ENCODE measurements around the gene C17orf107. TPM values are rescaled to one million over a fixed set of nuclear protein-coding genes. Genes with fewer than 3 reads are reported as not detected.

Gene C17orf107
- total and polyA plus RNA-seq, 9 of the 15 experiments (the other 6 are each of a cell fraction or from before 2014, with no cell fraction given): 0.05 to 0.29 (median 0.07) TPM; not detected in 4

DNA sequence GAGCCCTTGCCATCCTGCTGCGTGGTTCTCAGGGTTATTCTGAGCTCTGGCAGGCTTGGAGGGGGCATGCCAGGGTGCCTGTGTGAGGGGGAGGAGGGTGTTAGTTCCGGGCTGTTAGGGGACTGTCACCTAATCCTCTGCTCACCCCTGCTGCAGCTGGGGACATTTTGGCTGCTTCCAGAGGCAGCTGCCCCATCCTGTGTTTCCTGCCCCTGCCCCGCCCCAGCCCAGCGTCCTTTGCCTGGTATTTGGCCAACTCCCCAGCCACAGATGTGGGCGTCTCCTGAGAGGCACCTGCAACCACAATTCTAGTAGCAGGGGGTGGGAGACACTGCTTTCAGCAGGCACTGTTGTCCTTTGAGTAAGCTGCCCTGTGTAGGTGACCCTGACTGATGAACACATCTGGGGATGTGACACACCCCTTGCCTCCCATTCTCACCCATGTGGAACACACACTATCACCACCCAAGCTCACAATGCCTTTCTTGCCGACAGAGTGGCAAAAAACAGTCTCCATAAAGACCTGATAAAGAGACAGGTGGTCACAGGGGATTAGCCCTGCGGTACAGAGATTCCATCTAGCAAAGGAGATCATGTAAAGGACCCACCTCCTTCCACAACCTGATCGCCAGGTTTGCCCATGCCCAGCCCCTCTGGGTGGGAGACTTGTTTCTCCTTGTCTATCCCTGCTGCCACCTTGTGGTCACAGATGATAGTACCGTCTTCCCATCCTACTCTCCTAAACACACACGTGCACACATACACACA lies 3.9 kb downstream of the C17orf107 start, which contains the start of gene CHRNE (continued):
- TF ChIP-seq ZNF77 (CRISPR knock-in tag; IDR thresholded peaks at IDR 0.05): no peak
- no peak for TF ChIP-seq RBM25 (IDR thresholded peaks at IDR 0.05; ENCODE audit: low read depth, low read length, severe bottlenecking)
- no peak for TF ChIP-seq FOSL1 (tag; conservative IDR thresholded peaks at IDR 0.05)
- no peak for TF ChIP-seq ZNF41 (CRISPR knock-in tag; conservative IDR thresholded peaks at IDR 0.05)
- no peak for TF ChIP-seq RUNX1 (IDR thresholded peaks at IDR 0.05; ENCODE audit: low read depth)
- TF ChIP-seq, protein P1, sequence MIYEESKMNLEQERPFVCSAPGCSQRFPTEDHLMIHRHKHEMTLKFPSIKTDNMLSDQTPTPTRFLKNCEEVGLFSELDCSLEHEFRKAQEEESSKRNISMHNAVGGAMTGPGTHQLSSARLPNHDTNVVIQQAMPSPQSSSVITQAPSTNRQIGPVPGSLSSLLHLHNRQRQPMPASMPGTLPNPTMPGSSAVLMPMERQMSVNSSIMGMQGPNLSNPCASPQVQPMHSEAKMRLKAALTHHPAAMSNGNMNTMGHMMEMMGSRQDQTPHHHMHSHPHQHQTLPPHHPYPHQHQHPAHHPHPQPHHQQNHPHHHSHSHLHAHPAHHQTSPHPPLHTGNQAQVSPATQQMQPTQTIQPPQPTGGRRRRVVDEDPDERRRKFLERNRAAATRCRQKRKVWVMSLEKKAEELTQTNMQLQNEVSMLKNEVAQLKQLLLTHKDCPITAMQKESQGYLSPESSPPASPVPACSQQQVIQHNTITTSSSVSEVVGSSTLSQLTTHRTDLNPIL (CRISPR knock-in tag; IDR thresholded peaks at IDR 0.05): no peak
- no peak for TF ChIP-seq TGIF2 (CRISPR knock-in tag; IDR thresholded peaks at IDR 0.05)
- TF ChIP-seq MTA2 (IDR thresholded peaks at IDR 0.05; ENCODE audit: low read depth): no peak
- no peak for TF ChIP-seq NFATC3 (IDR thresholded peaks at IDR 0.05)
- TF ChIP-seq STAG1 (CRISPR knock-in tag; IDR thresholded peaks at IDR 0.05; ENCODE audit: borderline replicate concordance): no peak; the same call in 1 of the 2 replicates
- TF ChIP-seq NFRKB (IDR thresholded peaks at IDR 0.05; ENCODE audit: low read depth): no peak
- no peak for TF ChIP-seq CHAMP1 (IDR thresholded peaks at IDR 0.05)
- no peak for TF ChIP-seq ZNF445 (CRISPR knock-in tag; IDR thresholded peaks at IDR 0.05; ENCODE audit: low read depth)
- TF ChIP-seq, protein P2, sequence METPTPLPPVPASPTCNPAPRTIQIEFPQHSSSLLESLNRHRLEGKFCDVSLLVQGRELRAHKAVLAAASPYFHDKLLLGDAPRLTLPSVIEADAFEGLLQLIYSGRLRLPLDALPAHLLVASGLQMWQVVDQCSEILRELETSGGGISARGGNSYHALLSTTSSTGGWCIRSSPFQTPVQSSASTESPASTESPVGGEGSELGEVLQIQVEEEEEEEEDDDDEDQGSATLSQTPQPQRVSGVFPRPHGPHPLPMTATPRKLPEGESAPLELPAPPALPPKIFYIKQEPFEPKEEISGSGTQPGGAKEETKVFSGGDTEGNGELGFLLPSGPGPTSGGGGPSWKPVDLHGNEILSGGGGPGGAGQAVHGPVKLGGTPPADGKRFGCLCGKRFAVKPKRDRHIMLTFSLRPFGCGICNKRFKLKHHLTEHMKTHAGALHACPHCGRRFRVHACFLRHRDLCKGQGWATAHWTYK (CRISPR knock-in tag; IDR thresholded peaks at IDR 0.05): no peak
- no peak for TF ChIP-seq YY1 (IDR thresholded peaks at IDR 0.05; ENCODE audit: borderline replicate concordance in 1 of 3, control insufficient read depth in 1 of 3, extremely low read depth in 1 of 3, insufficient read depth in 3 of 3, insufficient read length in 1 of 3, insufficient replicate concordance in 2 of 3, low read depth in 1 of 3, low read length in 2 of 3)
- TF ChIP-seq EHMT2 (IDR thresholded peaks at IDR 0.05): no peak
- peak; percentile 54 for TF ChIP-seq MYC (IDR thresholded peaks at IDR 0.05; ENCODE audit: low read depth, low read length)
- no peak for TF ChIP-seq MYC (CRISPR knock-in tag; IDR thresholded peaks at IDR 0.05; ENCODE audit: borderline replicate concordance, low read depth)
- TF ChIP-seq CC2D1A (IDR thresholded peaks at IDR 0.05): peak; percentile 25; the same call in 1 of the 2 replicates
- no peak for TF ChIP-seq CEBPB (tag; IDR thresholded peaks at IDR 0.05)
- TF ChIP-seq, protein P3, sequence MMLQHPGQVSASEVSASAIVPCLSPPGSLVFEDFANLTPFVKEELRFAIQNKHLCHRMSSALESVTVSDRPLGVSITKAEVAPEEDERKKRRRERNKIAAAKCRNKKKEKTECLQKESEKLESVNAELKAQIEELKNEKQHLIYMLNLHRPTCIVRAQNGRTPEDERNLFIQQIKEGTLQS (IDR thresholded peaks at IDR 0.05): no peak
- TF ChIP-seq, protein P3 (CRISPR knock-in tag; conservative IDR thresholded peaks at IDR 0.05): no peak
- peak; percentile 71; the same call in 1 of the 2 replicates for TF ChIP-seq SMC3 (conservative IDR thresholded peaks at IDR 0.05; ENCODE audit: insufficient read depth, low read depth, low read length)
- TF ChIP-seq SMARCA5 (IDR thresholded peaks at IDR 0.05): no peak
